Middle frontal gyrus (tissue), 1 donor: ENCODE results near the gene ZBP1.
"Not testable (repeated sequence)": the region's sequence is repeated elsewhere in the genome, so short reads cannot be mapped to it uniquely, and the experiment has no call there.

ENCODE experiments used
- DNase-seq: peaks from one replicate; pipeline ENCODE4 v3.0.0-alpha.2; 2015; ENCODE audit warnings: low spot score; ENCODE audit errors: extremely low spot score

The ZBP1 gene

GRCh38 chr20:57647933-57648785, 27.9 kb upstream of the ZBP1 start:
- DNase-seq, result no peak

- DNase-seq, result no peak
Measured at GRCh38 chr20:57647006-57647932, 27.0 kb upstream of the ZBP1 start.

- no peak for DNase-seq
Measured at GRCh38 chr20:57638895-57639236, 18.6 kb upstream of the ZBP1 start.

- no peak for DNase-seq
Measured at GRCh38 chr20:57638173-57638894, 18.1 kb upstream of the ZBP1 start.

GRCh38 chr20:57633945-57634491, 13.8 kb upstream of the ZBP1 start:
- DNase-seq, result no peak

- no peak for DNase-seq
Measured at GRCh38 chr20:57632286-57632685, 12.1 kb upstream of the ZBP1 start.

GRCh38 chr20:57630061-57630460, 9.8 kb upstream of the ZBP1 start:
- no peak for DNase-seq

- DNase-seq, result not testable (repeated sequence)
Measured at GRCh38 chr20:57629491-57629901, 9.3 kb upstream of the ZBP1 start.

GRCh38 chr20:57628962-57629308, 8.7 kb upstream of the ZBP1 start:
- DNase-seq, result not testable (repeated sequence)

GRCh38 chr20:57628047-57628961, 8.1 kb upstream of the ZBP1 start:
- DNase-seq, result no peak

GRCh38 chr20:57627339-57627738, 7.1 kb upstream of the ZBP1 start:
- no peak for DNase-seq

GRCh38 chr20:57625978-57626377, 5.8 kb upstream of the ZBP1 start:
- DNase-seq, result no peak

- no peak for DNase-seq
Measured at GRCh38 chr20:57625181-57625958, 5.1 kb upstream of the ZBP1 start.

- no peak for DNase-seq
Measured at GRCh38 chr20:57624124-57624523, 3.9 kb upstream of the ZBP1 start.

- DNase-seq, result no peak
Measured at GRCh38 chr20:57622579-57623381, 2.6 kb upstream of the ZBP1 start.

- DNase-seq, result no peak
Measured at GRCh38 chr20:57622201-57622570, 2.0 kb upstream of the ZBP1 start.

- no peak for DNase-seq
Measured at GRCh38 chr20:57621421-57622200, 1.4 kb upstream of the ZBP1 start.

GRCh38 chr20:57620999-57621398, 773 bp upstream of the ZBP1 start:
- DNase-seq, result no peak
